ENCODE measurements around the gene CDH23. TPM values are rescaled to one million over a fixed set of nuclear protein-coding genes. Genes with fewer than 3 reads are reported as not detected.

CDH23 gene
- total RNA-seq, 1 donor from 2014 or later = 0.29 TPM

- H3K27me3 Mint-ChIP-seq = peaks cover 22% of the 10 kb centered on the region
- CTCF ChIA-PET = no interaction called here
- ATAC-seq (ENCODE audit: low read depth) (no peak), DNase-seq (no peak)
- no peak overlapping the region for H3K27ac Mint-ChIP-seq
- POLR2A ChIA-PET = no interaction called here
- H3K9me3 Mint-ChIP-seq = no peaks in the 10 kb centered on the region
- intact Hi-C loops (cut with micrococcal nuclease) = no loop called here
- H3K4me3 Mint-ChIP-seq = no peak overlapping the region
- no peak for TF ChIP-seq CTCF (IDR thresholded peaks at IDR 0.05)
- H3K36me3 Mint-ChIP-seq (ENCODE audit: low read depth) = no peaks in the 10 kb centered on the region
- no peaks in the 10 kb centered on the region for H3K4me1 Mint-ChIP-seq
Measured at GRCh38 chr10:71627230-71627939, 230.7 kb downstream of the CDH23 start.

GRCh38 chr10:71627956-71628355, 231.2 kb downstream of the CDH23 start:
- ATAC-seq (ENCODE audit: low read depth) = no peak
- ChIA-PET CTCF (no interaction called here), POLR2A (no interaction called here)
- intact Hi-C loops (cut with micrococcal nuclease) = no loop called here
- Mint-ChIP-seq H3K27ac (no peak overlapping the region), H3K27me3 (peaks cover 21% of the 10 kb centered on the region), H3K4me3 (no peak overlapping the region), H3K9me3 (no peaks in the 10 kb centered on the region), H3K36me3 (ENCODE audit: low read depth) (no peaks in the 10 kb centered on the region), H3K4me1 (no peaks in the 10 kb centered on the region)
- DNase-seq = no peak
- no peak for TF ChIP-seq CTCF (IDR thresholded peaks at IDR 0.05)

- DNase-seq = no peak
- Mint-ChIP-seq H3K4me1 (no peaks in the 10 kb centered on the region), H3K4me3 (no peak overlapping the region), H3K36me3 (ENCODE audit: low read depth) (no peaks in the 10 kb centered on the region), H3K27me3 (peaks cover 20% of the 10 kb centered on the region), H3K9me3 (no peaks in the 10 kb centered on the region), H3K27ac (no peak overlapping the region)
- no peak for TF ChIP-seq CTCF (IDR thresholded peaks at IDR 0.05)
- ChIA-PET CTCF (no interaction called here), POLR2A (no interaction called here)
- ATAC-seq (ENCODE audit: low read depth) = no peak
- intact Hi-C loops (cut with micrococcal nuclease) = no loop called here
Measured at GRCh38 chr10:71629131-71629530, 232.4 kb downstream of the CDH23 start.

- DNase-seq = no peak
- no peaks in the 10 kb centered on the region for H3K36me3 Mint-ChIP-seq (ENCODE audit: low read depth)
- no peaks in the 10 kb centered on the region for H3K9me3 Mint-ChIP-seq
- H3K4me3 Mint-ChIP-seq = no peak overlapping the region
- no peaks in the 10 kb centered on the region for H3K4me1 Mint-ChIP-seq
- H3K27ac Mint-ChIP-seq = no peak overlapping the region
- POLR2A ChIA-PET = no interaction called here
- no peak for ATAC-seq (ENCODE audit: low read depth)
- H3K27me3 Mint-ChIP-seq = peaks cover 20% of the 10 kb centered on the region
- intact Hi-C loops (cut with micrococcal nuclease) = no loop called here
- CTCF ChIA-PET = no interaction called here
- TF ChIP-seq CTCF (IDR thresholded peaks at IDR 0.05) = no peak
Measured at GRCh38 chr10:71630168-71630567, 233.4 kb downstream of the CDH23 start.

- ATAC-seq (ENCODE audit: low read depth) = no peak
- ChIA-PET CTCF (no interaction called here), POLR2A (no interaction called here)
Measured at GRCh38 chr10:71631007-71631861, 234.5 kb downstream of the CDH23 start.

More at GRCh38 chr10:71631007-71631861, 234.5 kb downstream of the CDH23 start:
- H3K27ac Mint-ChIP-seq = no peak overlapping the region
- H3K36me3 Mint-ChIP-seq (ENCODE audit: low read depth) = no peaks in the 10 kb centered on the region
- no peak for DNase-seq
- H3K9me3 Mint-ChIP-seq = no peaks in the 10 kb centered on the region
- no peaks in the 10 kb centered on the region for H3K4me1 Mint-ChIP-seq
- intact Hi-C loops (cut with micrococcal nuclease) = no loop called here
- H3K4me3 Mint-ChIP-seq = no peak overlapping the region
- H3K27me3 Mint-ChIP-seq = peaks cover 20% of the 10 kb centered on the region
- TF ChIP-seq CTCF (IDR thresholded peaks at IDR 0.05) = no peak

Data from activated B cell treated with CpG ODN at 0.5 μM for 24 hours (primary cell).